DND-41 (cell line): ENCODE data around the gene SELENOI.

Experiments
- ATAC-seq: fragments of 200-7000 bp; cut with Tn5 transposase; 3 replicates; pipeline ENCODE4 v1.9.1; 2021; ENCODE audit warnings: low read depth; ENCODE audit not compliant: insufficient read depth
- DNase-seq: peaks from one replicate; pipeline ENCODE4 v3.0.0-alpha.2; 2020
- H2AFZ ChIP-seq: 2 replicates; pipeline ENCODE4 v1.6.0; 2012; ENCODE audit warnings: low read depth, low read length
- H3K27ac ChIP-seq: 2 replicates; pipeline ENCODE4 v1.5.1; 2012; ENCODE audit warnings: low read length, inconsistent platforms
- H3K27me3 ChIP-seq: fragments of 200-600 bp; sonication (generic); 2 replicates; pipeline ENCODE4 v1.6.0; 2012; ENCODE audit warnings: low read length, mild to moderate bottlenecking, inconsistent platforms; ENCODE audit not compliant: insufficient read depth, poor library complexity
- H3K36me3 ChIP-seq: 2 replicates; pipeline ENCODE4 v1.5.1; 2012; ENCODE audit warnings: low read length, inconsistent platforms; ENCODE audit not compliant: insufficient read depth
- H3K4me1 ChIP-seq: 2 replicates; pipeline ENCODE4 v1.5.1; 2012; ENCODE audit warnings: mild to moderate bottlenecking, low read length; ENCODE audit not compliant: insufficient read depth
- H3K4me2 ChIP-seq: 2 replicates; pipeline ENCODE4 v1.6.0; 2012; ENCODE audit warnings: mild to moderate bottlenecking, moderate library complexity, low read length, inconsistent platforms; ENCODE audit not compliant: insufficient read depth
- H3K4me3 ChIP-seq, 2 experiments: fragments of 200-600 bp in 1 of 2; shearing (Covaris generic) in 1 of 2; 2 replicates each; pipeline ENCODE4 v1.5.1; 2012 to 2016; ENCODE audit warnings: inconsistent platforms in 2 of 2, low read length in 2 of 2, mild to moderate bottlenecking in 2 of 2, low read depth in 1 of 2, moderate library complexity in 1 of 2
- H3K79me2 ChIP-seq: 2 replicates; pipeline ENCODE4 v1.6.0; 2012; ENCODE audit warnings: low read length, inconsistent platforms; ENCODE audit not compliant: insufficient read depth
- H3K9ac ChIP-seq: 2 replicates; pipeline ENCODE4 v1.6.0; 2012; ENCODE audit warnings: low read depth, mild to moderate bottlenecking, inconsistent platforms, low read length, moderate library complexity
- H3K9me3 ChIP-seq: 2 replicates; pipeline ENCODE4 v1.5.1; 2012; ENCODE audit warnings: low read length, moderate library complexity, mild to moderate bottlenecking, inconsistent platforms; ENCODE audit not compliant: insufficient read depth, severe bottlenecking
- H4K20me1 ChIP-seq: 2 replicates; pipeline ENCODE4 v1.6.0; 2012; ENCODE audit warnings: low read length; ENCODE audit not compliant: insufficient read depth
- CTCF ChIP-seq: IDR thresholded peaks from 2 replicates; pipeline ENCODE4 v1.5.1; 2012; ENCODE audit warnings: borderline replicate concordance, low read length, moderate library complexity, mild to moderate bottlenecking; ENCODE audit not compliant: poor library complexity, severe bottlenecking; ENCODE audit errors: extremely low read depth
- EZH2 ChIP-seq: IDR thresholded peaks from 3 replicates; pipeline ENCODE4 v1.6.1; 2012; ENCODE audit warnings: borderline replicate concordance, low read depth, mild to moderate bottlenecking, moderate library complexity, low read length, inconsistent platforms; ENCODE audit not compliant: severe bottlenecking

The SELENOI gene

GRCh38 chr2:26376799-26377198, 30.9 kb downstream of the SELENOI start:
- no peak overlapping the region for H3K4me3 ChIP-seq
- no peak overlapping the region for H3K4me2 ChIP-seq
- no peak overlapping the region for H2AFZ ChIP-seq
- ATAC-seq: no peak
- no peaks in the 10 kb centered on the region for H3K79me2 ChIP-seq
- H3K9me3 ChIP-seq: no peaks in the 10 kb centered on the region
- H4K20me1 ChIP-seq: 0 out of 2 replicates have a peak, but pooled peaks cover 3% of the 10 kb centered on the region
- peaks cover 76% of the 10 kb centered on the region for H3K36me3 ChIP-seq
- no peaks in the 10 kb centered on the region for H3K4me1 ChIP-seq
- TF ChIP-seq CTCF: no peak
- no peak for TF ChIP-seq EZH2
- no peak overlapping the region for H3K9ac ChIP-seq
- no peaks in the 10 kb centered on the region for H3K27me3 ChIP-seq
- H3K27ac ChIP-seq: no peak overlapping the region
- DNase-seq: no peak

DNA sequence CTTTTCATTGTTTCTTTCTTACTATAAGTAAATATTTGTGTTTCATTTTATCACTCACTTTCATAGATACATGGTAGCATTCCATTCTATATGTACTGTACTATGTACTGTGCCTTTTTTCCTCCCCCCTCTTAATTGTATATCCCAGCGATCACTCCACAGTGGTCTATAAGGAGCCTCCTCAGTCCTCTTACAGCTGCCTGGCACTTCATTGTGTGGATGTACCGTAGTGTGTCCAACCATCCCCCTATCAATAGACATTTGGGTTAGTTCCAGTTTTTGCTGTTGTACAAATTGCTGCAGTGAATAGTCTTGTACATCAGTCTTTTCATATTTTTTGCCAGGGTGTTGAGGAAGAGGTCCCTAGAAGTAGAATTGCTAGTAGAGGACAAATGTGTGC, 34.3 kb downstream of the SELENOI start:
- peaks cover 74% of the 10 kb centered on the region for H3K36me3 ChIP-seq
- no peaks in the 10 kb centered on the region for H3K79me2 ChIP-seq
- H4K20me1 ChIP-seq: 0 out of 2 replicates have a peak, but pooled peaks cover 3% of the 10 kb centered on the region

GRCh38 chr2:26382564-26382963, 36.6 kb downstream of the SELENOI start:
- no peaks in the 10 kb centered on the region for H3K27me3 ChIP-seq
- no peak overlapping the region for H3K4me2 ChIP-seq
- no peak overlapping the region for H2AFZ ChIP-seq
- ATAC-seq (no peak), DNase-seq (no peak)
- no peak overlapping the region for H3K4me3 ChIP-seq
- no peaks in the 10 kb centered on the region for H3K79me2 ChIP-seq
- no peak overlapping the region for H3K27ac ChIP-seq
- H3K9ac ChIP-seq: no peak overlapping the region
- peaks cover 76% of the 10 kb centered on the region for H3K36me3 ChIP-seq
- 0 out of 2 replicates have a peak, but pooled peaks cover 3% of the 10 kb centered on the region for H4K20me1 ChIP-seq
- TF ChIP-seq EZH2: no peak
- no peak for TF ChIP-seq CTCF
- no peaks in the 10 kb centered on the region for H3K4me1 ChIP-seq
- no peaks in the 10 kb centered on the region for H3K9me3 ChIP-seq

More for the DNA sequence above, 34.3 kb downstream of the SELENOI start:
- no peak overlapping the region for H3K9ac ChIP-seq
- no peaks in the 10 kb centered on the region for H3K27me3 ChIP-seq
- TF ChIP-seq EZH2 (no peak), CTCF (no peak)
- no peak overlapping the region for H3K4me2 ChIP-seq
- DNase-seq: no peak
- H3K27ac ChIP-seq: no peak overlapping the region
- no peaks in the 10 kb centered on the region for H3K4me1 ChIP-seq
- no peak for ATAC-seq
- no peak overlapping the region for H2AFZ ChIP-seq
- H3K4me3 ChIP-seq: no peak overlapping the region
- H3K9me3 ChIP-seq: no peaks in the 10 kb centered on the region

GRCh38 chr2:26384183-26384582, 38.2 kb downstream of the SELENOI start:
- H4K20me1 ChIP-seq: 0 out of 2 replicates have a peak, but pooled peaks cover 3% of the 10 kb centered on the region
- H3K4me1 ChIP-seq: no peaks in the 10 kb centered on the region
- no peak overlapping the region for H2AFZ ChIP-seq
- no peak for DNase-seq
- no peak for TF ChIP-seq CTCF
- no peak for TF ChIP-seq EZH2
- no peak overlapping the region for H3K9ac ChIP-seq
- no peaks in the 10 kb centered on the region for H3K79me2 ChIP-seq
- H3K4me2 ChIP-seq: no peak overlapping the region
- ATAC-seq: no peak
- H3K9me3 ChIP-seq: no peaks in the 10 kb centered on the region
- no peaks in the 10 kb centered on the region for H3K27me3 ChIP-seq
- no peak overlapping the region for H3K27ac ChIP-seq
- H3K4me3 ChIP-seq: no peak overlapping the region
- peaks cover 80% of the 10 kb centered on the region for H3K36me3 ChIP-seq
